ENCODE measurements around the gene PTPRD. TPM values are rescaled to one million over a fixed set of nuclear protein-coding genes. Genes with fewer than 3 reads are reported as not detected.

The PTPRD gene
- total RNA-seq, 1 experiment from 2014 or later = 0.02 TPM

GRCh38 chr9:9949978-9950377, 662.8 kb downstream of the PTPRD start:
- no TSS peak for BruUV-seq (replicated peaks)
- no peaks in the 10 kb centered on the region for H4K20me1 ChIP-seq (ENCODE audit: insufficient read depth)
- no peak overlapping the region for H2AFZ ChIP-seq (ENCODE audit: low read depth, low read length, poor library complexity, severe bottlenecking)
- no peak for TF ChIP-seq FOSL1 (IDR thresholded peaks at IDR 0.05; ENCODE audit: low read depth)
- no peak for TF ChIP-seq SIN3A (IDR thresholded peaks at IDR 0.05; ENCODE audit: low read depth)
- TF ChIP-seq POLR2AphosphoS5 (IDR thresholded peaks at IDR 0.05; ENCODE audit: low read depth, low read length) = no peak
- no peak for TF ChIP-seq EZH2 (IDR thresholded peaks at IDR 0.05)
- TF ChIP-seq ELF1 (IDR thresholded peaks at IDR 0.05; ENCODE audit: borderline replicate concordance, low read depth) = no peak
- no peak for TF ChIP-seq POLR2A (IDR thresholded peaks at IDR 0.05; ENCODE audit: borderline replicate concordance, extremely low read depth, insufficient read depth, insufficient read length)
- no peak for TF ChIP-seq CBX3 (IDR thresholded peaks at IDR 0.05; ENCODE audit: low read depth)
- TF ChIP-seq, protein P1, sequence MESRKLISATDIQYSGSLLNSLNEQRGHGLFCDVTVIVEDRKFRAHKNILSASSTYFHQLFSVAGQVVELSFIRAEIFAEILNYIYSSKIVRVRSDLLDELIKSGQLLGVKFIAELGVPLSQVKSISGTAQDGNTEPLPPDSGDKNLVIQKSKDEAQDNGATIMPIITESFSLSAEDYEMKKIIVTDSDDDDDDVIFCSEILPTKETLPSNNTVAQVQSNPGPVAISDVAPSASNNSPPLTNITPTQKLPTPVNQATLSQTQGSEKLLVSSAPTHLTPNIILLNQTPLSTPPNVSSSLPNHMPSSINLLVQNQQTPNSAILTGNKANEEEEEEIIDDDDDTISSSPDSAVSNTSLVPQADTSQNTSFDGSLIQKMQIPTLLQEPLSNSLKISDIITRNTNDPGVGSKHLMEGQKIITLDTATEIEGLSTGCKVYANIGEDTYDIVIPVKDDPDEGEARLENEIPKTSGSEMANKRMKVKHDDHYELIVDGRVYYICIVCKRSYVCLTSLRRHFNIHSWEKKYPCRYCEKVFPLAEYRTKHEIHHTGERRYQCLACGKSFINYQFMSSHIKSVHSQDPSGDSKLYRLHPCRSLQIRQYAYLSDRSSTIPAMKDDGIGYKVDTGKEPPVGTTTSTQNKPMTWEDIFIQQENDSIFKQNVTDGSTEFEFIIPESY (IDR thresholded peaks at IDR 0.05; ENCODE audit: extremely low read depth, insufficient replicate concordance, low read length) = no peak
- TF ChIP-seq ZNF274 (IDR thresholded peaks at IDR 0.05; ENCODE audit: low read depth, low read length) = no peak
- ChIA-PET POLR2A (no interaction called here), CTCF (no interaction called here), RAD21 (ENCODE audit: low non-redundant PET in 1 of 2, low total read pairs in 2 of 2, uncharacterized antibody in 2 of 2, unreplicated experiment in 2 of 2) (no interaction called here)
- no peak overlapping the region for H3K4me2 ChIP-seq (ENCODE audit: low read length)
- peaks cover 10 to 18% of the 10 kb centered on the region in 2 experiments; a peak in 2 of 4 replicates for H3K9me3 ChIP-seq (ENCODE audit: control insufficient read depth in 1 of 2, insufficient read depth in 1 of 2, low read depth in 1 of 2, low read length in 2 of 2)
- no peaks in the 10 kb centered on the region for H3K36me3 ChIP-seq (ENCODE audit: control insufficient read depth in 1 of 2, insufficient read depth in 2 of 2, low read length in 2 of 2)
- H3K4me1 ChIP-seq (ENCODE audit: control insufficient read depth in 1 of 2, insufficient read depth in 2 of 2, low read length in 2 of 2) = no peaks in the 10 kb centered on the region
- ATAC-seq = no peak
- no peaks in the 10 kb centered on the region for H3K27me3 ChIP-seq (ENCODE audit: insufficient read depth, low read length)
- H3K79me2 ChIP-seq (ENCODE audit: insufficient read depth, low read length) = no peaks in the 10 kb centered on the region
- H3K9ac ChIP-seq (ENCODE audit: low read length) = no peak overlapping the region
- no peaks in the 10 kb centered on the region for H3K9me2 ChIP-seq (ENCODE audit: insufficient read depth)
- DNase-seq (ENCODE audit: low read depth, low spot score) = no peak
- no peak overlapping the region for H3K27ac ChIP-seq (ENCODE audit: low read depth, low read length)
- no peak overlapping the region for H3K4me3 ChIP-seq (replicated peaks in 1 of 2; ENCODE audit: low read depth in 1 of 2, low read length in 2 of 2)
- intact Hi-C loops (cut with micrococcal nuclease) = no loop called here

DNA sequence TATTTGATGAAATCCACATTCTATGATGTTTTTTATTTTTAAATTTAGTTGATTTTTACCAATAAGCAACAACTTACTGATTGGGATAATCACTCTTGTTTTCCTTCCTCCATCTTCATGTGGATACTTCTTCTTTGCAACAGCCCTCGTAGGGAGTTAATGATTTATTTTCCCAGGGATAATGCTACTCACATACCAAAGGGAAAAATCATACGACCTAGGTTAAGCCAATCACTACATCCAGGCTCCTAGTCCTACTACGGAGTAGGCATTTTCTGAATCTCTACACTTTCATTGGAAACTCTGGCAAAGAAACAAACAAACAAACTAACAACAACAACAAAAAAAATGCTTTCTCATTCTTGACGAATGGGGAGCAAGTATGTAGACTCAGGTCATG, 663.4 kb downstream of the PTPRD start:
- CTCF ChIA-PET = no interaction called here
- Histone ChIP-seq H3K9ac (ENCODE audit: low read length) (no peak overlapping the region), H3K4me1 (ENCODE audit: control insufficient read depth in 1 of 2, insufficient read depth in 2 of 2, low read length in 2 of 2) (no peaks in the 10 kb centered on the region), H4K20me1 (ENCODE audit: insufficient read depth) (no peaks in the 10 kb centered on the region), H3K9me2 (ENCODE audit: insufficient read depth) (no peaks in the 10 kb centered on the region), H3K27me3 (ENCODE audit: insufficient read depth, low read length) (no peaks in the 10 kb centered on the region), H3K4me2 (ENCODE audit: low read length) (no peak overlapping the region), H2AFZ (ENCODE audit: low read depth, low read length, poor library complexity, severe bottlenecking) (no peak overlapping the region), H3K79me2 (ENCODE audit: insufficient read depth, low read length) (no peaks in the 10 kb centered on the region), H3K36me3 (ENCODE audit: control insufficient read depth in 1 of 2, insufficient read depth in 2 of 2, low read length in 2 of 2) (no peaks in the 10 kb centered on the region), H3K4me3 (replicated peaks in 1 of 2; ENCODE audit: low read depth in 1 of 2, low read length in 2 of 2) (no peak overlapping the region), H3K27ac (ENCODE audit: low read depth, low read length) (no peak overlapping the region), H3K9me3 (ENCODE audit: control insufficient read depth in 1 of 2, insufficient read depth in 1 of 2, low read depth in 1 of 2, low read length in 2 of 2) (peaks cover 10 to 22% of the 10 kb centered on the region in 2 experiments; a peak in 2 of 4 replicates)
- TF ChIP-seq SRF (IDR thresholded peaks at IDR 0.05; ENCODE audit: low read depth) (no peak), SP1 (IDR thresholded peaks at IDR 0.05; ENCODE audit: low read depth) (no peak)
- POLR2A ChIA-PET = no interaction called here
- no TSS peak for BruUV-seq (replicated peaks)
- DNase-seq (ENCODE audit: low read depth, low spot score) (no peak), ATAC-seq (no peak)
- intact Hi-C loops (cut with micrococcal nuclease) = no loop called here
- RAD21 ChIA-PET (ENCODE audit: low non-redundant PET in 1 of 2, low total read pairs in 2 of 2, uncharacterized antibody in 2 of 2, unreplicated experiment in 2 of 2) = no interaction called here
